GM21825 (cell line): Measurements from ENCODE around the gene METAP2.

Experiments
- ATAC-seq: cut with Tn5 transposase; IDR thresholded peaks from one replicate; pipeline ENCODE4 v1.9.1; 2021; ENCODE audit warnings: mild to moderate bottlenecking, moderate library complexity; ENCODE audit not compliant: unreplicated experiment

Gene METAP2

DNA sequence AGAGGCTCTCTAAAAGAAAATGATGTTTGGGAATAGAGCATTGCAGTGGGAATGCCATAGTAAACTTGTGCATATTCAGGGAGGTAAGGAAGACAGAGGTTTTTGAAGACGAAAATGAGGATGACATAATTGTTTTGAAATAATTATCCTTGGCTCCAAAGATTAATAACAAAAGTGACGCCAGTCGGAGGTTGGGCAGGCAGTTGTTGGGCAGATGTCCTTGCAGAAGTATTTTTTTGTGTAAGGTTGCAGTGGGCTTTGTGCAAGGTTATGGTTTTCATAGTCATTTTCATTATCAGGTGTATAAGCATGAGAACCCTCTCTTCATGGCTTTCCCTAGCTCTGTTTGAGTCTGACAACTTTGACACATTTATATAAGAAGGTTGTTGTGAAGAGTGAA, 35.3 kb downstream of the METAP2 start:
- ATAC-seq = no peak

- no peak for ATAC-seq
These were observed 38.0 kb downstream of the METAP2 start for GRCh38 chr12:95511977-95512376.

GRCh38 chr12:95513599-95513998, 39.6 kb downstream of the METAP2 start:
- ATAC-seq = no peak

DNA sequence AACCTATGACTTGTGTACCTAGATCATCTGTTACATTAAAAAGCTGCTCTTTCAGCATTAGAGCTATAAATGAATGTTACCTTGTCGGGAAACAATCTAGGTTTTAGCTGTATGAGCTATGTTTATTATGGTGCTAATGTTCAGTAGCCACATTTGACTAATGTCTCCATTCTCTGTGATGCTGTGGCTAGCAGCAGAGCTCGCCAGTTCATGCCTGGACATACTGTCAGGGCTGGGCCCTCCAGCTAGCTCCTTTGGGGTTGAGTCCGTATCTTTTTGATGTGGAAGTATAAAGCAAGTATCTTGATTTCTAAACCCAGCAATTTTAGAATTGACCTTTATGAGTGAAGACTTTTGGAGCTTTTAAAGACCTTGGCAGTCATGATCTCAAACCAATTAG, 41.2 kb downstream of the METAP2 start:
- no peak for ATAC-seq

DNA sequence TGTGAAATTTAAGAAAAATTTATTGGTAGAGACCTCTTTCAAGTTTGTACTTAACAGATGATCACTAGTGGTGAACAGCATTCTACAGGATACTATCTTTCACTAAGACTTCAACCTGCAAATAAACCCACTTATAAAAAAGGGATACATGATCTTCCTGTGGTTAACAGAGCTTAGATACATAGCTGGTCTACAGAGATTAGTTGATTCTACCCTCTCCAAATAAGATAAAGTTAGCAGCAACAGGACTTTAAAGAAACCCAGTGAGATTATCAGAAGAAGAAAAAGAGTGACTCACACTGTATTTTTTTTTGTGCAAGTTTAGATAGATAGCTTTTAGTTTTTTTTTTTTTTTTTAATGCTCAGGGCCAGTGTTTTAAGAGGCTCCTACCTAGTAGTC, 42.8 kb downstream of the METAP2 start:
- ATAC-seq = no peak

GRCh38 chr12:95517246-95517645, 43.3 kb downstream of the METAP2 start:
- ATAC-seq = no peak

DNA sequence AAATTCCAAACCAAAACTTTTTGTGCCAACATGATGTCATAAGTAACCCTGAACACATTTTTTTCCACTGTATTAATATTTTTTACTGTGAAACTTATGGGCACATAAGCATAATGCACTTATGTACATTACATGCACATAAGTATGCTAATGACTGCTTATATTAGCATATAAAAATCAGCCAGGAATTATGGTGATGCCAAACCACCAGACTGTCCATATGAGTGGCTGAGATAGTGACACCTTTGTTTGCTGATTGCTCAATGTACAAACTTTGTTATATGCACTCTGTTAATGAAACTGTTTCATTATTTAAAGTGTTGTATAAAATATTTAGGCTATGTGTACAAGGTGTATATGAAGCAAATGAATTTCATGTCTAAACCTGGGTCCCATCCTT, 45.0 kb downstream of the METAP2 start:
- no peak for ATAC-seq

- ATAC-seq = no peak
These were observed 46.9 kb downstream of the METAP2 start for GRCh38 chr12:95520816-95521215.

DNA sequence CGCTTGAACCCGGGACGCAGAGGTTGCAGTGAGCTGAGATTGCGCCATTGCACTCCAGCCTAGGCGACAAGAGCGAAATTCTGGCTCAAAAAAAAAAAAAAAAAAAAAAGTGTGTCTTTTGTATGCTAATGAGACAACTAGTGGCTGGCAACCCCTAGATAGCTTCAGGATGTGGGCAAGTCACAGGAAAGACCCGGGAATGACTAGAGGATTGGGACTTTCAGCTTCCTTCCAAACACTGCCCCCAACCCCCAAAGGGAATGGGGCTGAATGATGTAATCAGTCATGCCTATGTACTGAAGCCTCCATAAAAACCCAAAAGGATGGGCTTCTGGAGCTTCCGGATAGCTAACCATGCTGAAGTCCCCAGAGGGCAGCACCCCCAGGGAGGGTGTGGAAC, 48.7 kb downstream of the METAP2 start:
- no peak for ATAC-seq

DNA sequence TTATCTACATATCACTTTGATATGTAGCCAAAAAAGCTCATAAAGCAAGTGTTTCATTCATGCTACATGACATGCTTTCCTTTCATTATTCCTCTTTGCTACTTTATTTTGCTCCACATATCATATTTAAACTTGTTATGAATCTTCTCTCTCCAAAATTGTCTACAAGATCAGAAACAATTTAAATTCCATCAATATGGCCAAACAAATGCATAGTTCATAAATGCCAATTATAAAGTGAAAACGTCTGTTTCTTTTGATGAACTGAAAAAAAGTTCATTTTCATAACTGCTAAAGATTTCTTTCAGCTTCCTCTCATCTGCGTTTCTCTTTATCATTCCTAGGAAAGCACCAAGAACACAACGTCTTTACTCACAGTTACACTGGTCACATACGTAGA, 54.5 kb downstream of the METAP2 start:
- no peak for ATAC-seq

- ATAC-seq = no peak
These were observed 55.8 kb downstream of the METAP2 start for GRCh38 chr12:95529693-95530225.

DNA sequence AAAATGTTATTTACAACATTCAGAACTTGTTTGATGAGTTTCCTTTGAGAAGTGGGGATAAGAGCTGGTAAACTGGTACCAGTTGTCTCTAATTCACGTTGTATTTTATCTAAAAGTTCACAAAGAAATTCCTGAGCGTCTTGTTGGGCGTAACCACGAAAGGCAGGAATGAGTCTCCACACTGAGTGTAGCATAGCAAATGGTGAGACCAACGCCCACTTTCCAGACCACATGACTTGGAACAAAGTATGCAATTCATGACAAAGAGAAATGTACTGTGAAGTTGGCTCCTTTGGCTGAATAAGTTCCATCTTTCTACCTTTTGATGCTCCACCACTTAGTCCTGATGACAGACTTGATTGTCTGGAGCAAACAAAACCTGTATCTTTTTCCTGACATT, 58.9 kb downstream of the METAP2 start:
- no peak for ATAC-seq

DNA sequence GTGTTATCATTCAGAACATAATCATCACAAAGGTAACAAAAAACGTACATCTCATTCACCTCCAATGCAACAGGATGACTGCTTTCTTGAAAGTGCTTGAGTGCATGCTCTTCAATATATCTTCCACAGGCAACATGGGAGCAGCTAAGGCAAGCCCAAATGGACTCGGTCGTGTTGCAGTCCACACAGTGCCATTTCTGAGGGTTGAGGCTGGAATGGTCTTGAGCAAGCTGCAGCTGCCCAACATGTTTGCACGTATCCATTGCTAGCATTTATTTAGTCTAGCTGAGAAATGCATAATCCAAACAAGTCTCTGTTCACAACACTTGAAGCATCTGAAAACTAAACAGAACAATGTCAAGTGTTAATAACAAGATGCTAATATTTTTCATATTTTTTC, 60.0 kb downstream of the METAP2 start:
- ATAC-seq = no peak

- ATAC-seq = no peak
These were observed 64.1 kb downstream of the METAP2 start for GRCh38 chr12:95538006-95538405.

- no peak for ATAC-seq
These were observed 64.7 kb downstream of the METAP2 start for GRCh38 chr12:95538656-95539055.

GRCh38 chr12:95541436-95541835, 67.5 kb downstream of the METAP2 start:
- ATAC-seq = no peak

DNA sequence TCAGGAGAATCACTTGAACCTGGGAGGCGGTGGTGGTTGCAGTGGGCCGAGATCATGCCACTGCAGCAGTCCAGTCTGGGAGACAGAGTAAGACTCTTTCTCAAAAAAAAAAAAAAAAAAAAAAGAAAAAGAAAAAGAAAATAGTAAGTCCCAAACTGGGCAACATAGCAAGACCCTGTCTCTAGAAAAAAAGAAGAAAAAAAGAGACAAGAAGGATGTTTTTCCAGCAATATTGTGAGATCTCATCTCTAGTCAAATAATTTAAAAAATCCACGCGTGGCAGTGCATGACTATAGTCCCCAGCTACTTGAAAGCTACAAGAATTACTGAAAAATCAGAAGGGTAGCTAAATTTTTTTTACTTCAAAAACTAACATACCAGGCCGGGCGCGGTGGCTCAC, 69.4 kb downstream of the METAP2 start:
- no peak for ATAC-seq

DNA sequence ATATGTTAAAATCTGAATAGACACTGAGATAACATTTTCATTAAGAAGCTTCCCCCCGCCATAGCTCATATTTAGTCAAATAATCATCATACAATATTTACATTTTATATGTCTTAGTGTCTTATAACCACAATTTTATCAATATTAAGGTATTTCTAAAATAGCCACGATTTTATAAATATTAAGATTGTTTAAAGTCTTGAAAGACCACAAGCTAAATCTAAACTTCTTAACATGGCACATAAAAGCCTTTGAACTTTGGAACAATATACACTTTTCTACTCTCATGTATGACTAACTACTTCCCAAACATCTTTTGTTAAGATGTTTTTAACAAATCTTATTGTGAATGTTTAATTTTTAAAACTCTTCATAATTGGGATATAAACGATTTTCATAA, 70.8 kb downstream of the METAP2 start:
- ATAC-seq = no peak

- ATAC-seq = no peak
These were observed 71.4 kb downstream of the METAP2 start for GRCh38 chr12:95545303-95545702.

- ATAC-seq = no peak
These were observed 72.0 kb downstream of the METAP2 start for GRCh38 chr12:95545731-95546490.

DNA sequence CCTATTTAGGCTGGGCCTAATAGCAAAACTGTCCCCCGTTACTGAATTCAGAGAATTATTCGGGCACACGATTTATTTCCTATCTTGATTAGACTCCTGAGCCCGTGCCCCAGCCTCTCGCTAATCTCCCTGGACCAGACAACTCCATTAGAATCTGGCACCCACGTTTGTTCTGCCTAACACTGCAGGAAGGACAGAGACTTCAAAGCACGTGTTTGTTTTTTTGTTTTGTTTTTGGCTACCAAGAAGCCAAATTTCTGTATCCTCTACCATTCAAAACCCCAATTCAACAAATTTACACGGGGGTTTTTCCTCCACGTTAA, 72.5 kb downstream of the METAP2 start:
- ATAC-seq = no peak

DNA sequence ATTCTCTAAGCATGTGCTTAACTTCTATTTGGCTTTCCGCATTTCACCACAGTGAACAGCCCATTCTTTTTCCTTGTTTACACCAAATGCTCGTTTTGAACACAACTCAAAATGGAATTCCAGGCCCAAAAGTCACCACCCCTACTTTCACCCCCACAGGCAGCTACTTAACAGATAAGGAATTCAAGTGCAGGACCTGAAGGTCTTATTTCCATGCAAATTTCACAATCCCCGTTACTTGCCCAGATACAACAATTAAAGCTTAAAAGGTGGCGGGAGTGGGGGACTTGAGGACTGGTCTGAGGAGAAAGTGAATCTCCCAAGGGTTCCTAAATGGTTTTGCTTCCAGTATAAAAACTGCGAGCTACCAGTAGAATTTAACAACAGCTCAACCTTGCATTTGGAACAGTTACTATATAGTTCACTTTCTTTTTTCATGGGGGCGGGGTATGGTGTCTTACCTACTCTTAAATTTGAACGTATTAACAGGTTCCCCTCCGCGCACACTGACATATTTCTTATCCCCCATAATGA, 73.6 kb downstream of the METAP2 start:
- ATAC-seq = no peak

DNA sequence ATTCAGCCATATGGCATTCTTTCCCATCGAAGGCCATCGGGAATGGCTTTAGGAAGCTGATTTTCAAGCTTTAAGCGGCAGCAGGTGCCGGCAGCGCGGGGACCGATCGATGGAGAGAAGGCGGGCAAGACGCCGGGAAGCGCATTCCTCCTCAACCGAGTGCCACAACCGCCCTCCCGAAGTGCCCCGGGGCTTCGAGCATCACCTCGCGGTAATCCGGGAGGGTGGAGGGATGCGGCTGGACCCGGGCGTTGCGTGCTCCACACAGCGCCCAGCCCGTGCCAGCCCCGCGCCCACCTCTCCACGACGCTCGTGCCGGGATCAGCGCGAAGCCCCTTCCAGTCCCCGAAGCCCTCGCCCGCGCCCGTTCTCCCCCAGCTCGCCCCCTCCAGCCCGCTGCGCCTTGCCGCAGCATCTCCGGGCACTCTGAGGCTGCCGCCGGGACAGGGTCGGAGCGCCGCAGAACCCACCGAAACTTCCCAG, 74.1 kb downstream of the METAP2 start:
- ATAC-seq = no peak
